OCI-LY7 (cell line): ENCODE measurements around the gene KCNQ1. TPM values are rescaled to one million over a fixed set of nuclear protein-coding genes. Genes with fewer than 3 reads are reported as not detected.

Source experiments
- BruUV-seq: library from RNA; stranded (reverse); fragments of 400-500 nt; replicated peaks from 2 replicates; lab custom pipeline; 2021; lab: Mats Ljungman, UMichigan
- CTCF ChIA-PET: fragments of 300-600 bp; sonication (Branson Sonifier 250); formaldehyde crosslinking; loops from one replicate; lab custom pipeline; 2022; ENCODE audit warnings: antibody characterized with exemption; ENCODE audit not compliant: unreplicated experiment; lab: Charles Lee
- POLR2A ChIA-PET: fragments of 300-600 bp; sonication (Branson Sonifier 250); formaldehyde crosslinking; loops from one replicate; lab custom pipeline; 2022; ENCODE audit warnings: antibody characterized with exemption; lab: Charles Lee
- DNase-seq: peaks from one replicate; pipeline ENCODE4 v3.0.0-alpha.2; 2015; ENCODE audit warnings: low spot score
- H2AFZ ChIP-seq: fragments of 200-600 bp; sonication (generic), shearing (Covaris generic); 2 replicates; pipeline ENCODE4 v1.6.1; 2014; ENCODE audit warnings: mild to moderate bottlenecking, antibody characterized with exemption, low read length, moderate library complexity
- H3K27ac ChIP-seq: fragments of 200-600 bp; sonication (generic); 2 replicates; pipeline ENCODE4 v1.5.1; 2014; ENCODE audit warnings: mixed run types, low read depth, mild to moderate bottlenecking, moderate library complexity, low read length, inconsistent platforms; ENCODE audit not compliant: poor library complexity, severe bottlenecking
- H3K36me3 ChIP-seq: fragments of 200-600 bp; sonication (generic); 2 replicates; pipeline ENCODE4 v1.6.1; 2014; ENCODE audit warnings: mild to moderate bottlenecking, antibody characterized with exemption, low read length, moderate library complexity, mixed read lengths; ENCODE audit not compliant: insufficient read depth
- H3K4me1 ChIP-seq: fragments of 200-600 bp; sonication (generic); 2 replicates; pipeline ENCODE4 v1.5.1; 2014; ENCODE audit warnings: mild to moderate bottlenecking, low read length; ENCODE audit not compliant: insufficient read depth, poor library complexity, severe bottlenecking
- H3K4me2 ChIP-seq: fragments of 200-600 bp; sonication (generic); 2 replicates; pipeline ENCODE4 v1.6.1; 2014; ENCODE audit warnings: mild to moderate bottlenecking, low read length
- H3K4me3 ChIP-seq: fragments of 200-600 bp; sonication (generic); 2 replicates; pipeline ENCODE4 v1.5.1; 2014; ENCODE audit warnings: mild to moderate bottlenecking, low read depth, low read length; ENCODE audit not compliant: poor library complexity, severe bottlenecking
- H3K79me2 ChIP-seq: fragments of 200-600 bp; sonication (generic); 2 replicates; pipeline ENCODE4 v1.6.1; 2016; ENCODE audit warnings: low read depth, mild to moderate bottlenecking, low read length, moderate library complexity, mixed read lengths; ENCODE audit not compliant: insufficient read depth
- H3K9me2 ChIP-seq: fragments of 200-600 bp; sonication (generic); 2 replicates; pipeline ENCODE4 v1.6.1; 2016; ENCODE audit warnings: mild to moderate bottlenecking, low read length, mixed read lengths; ENCODE audit not compliant: insufficient read depth
- H3K9me3 ChIP-seq: fragments of 200-600 bp; sonication (generic); 2 replicates; pipeline ENCODE4 v1.6.1; 2014; ENCODE audit warnings: mild to moderate bottlenecking, mixed run types, low read length, mixed read lengths
- H4K20me1 ChIP-seq: fragments of 200-600 bp; sonication (generic); 2 replicates; pipeline ENCODE4 v1.6.1; 2014; ENCODE audit warnings: mild to moderate bottlenecking, antibody characterized with exemption, low read length, moderate library complexity, mixed read lengths; ENCODE audit not compliant: insufficient read depth
- CTCF ChIP-seq: fragments of 200-600 bp; sonication (generic); conservative IDR thresholded peaks from 2 replicates; pipeline ENCODE4 v1.5.1; 2014; ENCODE audit warnings: mild to moderate bottlenecking, antibody characterized with exemption, low read length, moderate library complexity, mixed read lengths
- EZH2phosphoT487 ChIP-seq: fragments of 200-600 bp; sonication (generic); IDR thresholded peaks from 2 replicates; pipeline ENCODE4 v1.6.1; 2018; ENCODE audit warnings: low read depth, borderline replicate concordance, mild to moderate bottlenecking, mixed run types, antibody characterized with exemption, low read length, moderate library complexity, mixed read lengths
- intact Hi-C: fragments of 100-400 bp; cut with micrococcal nuclease; formaldehyde crosslinking; loops from one replicate; pipeline ENCODE4 v1.10.0; 2022; ENCODE audit not compliant: unreplicated experiment
- total RNA-seq, 2 experiments: library from RNA; depleted of rRNA in 1 of 2; stranded (reverse); fragments of >200 nt in 1 of 2; shearing (Covaris generic) in 1 of 2; gene quantifications; 2 replicates each; pipeline ENCODE4 v1.2.3, GENCODE V29; 2014 to 2022

KCNQ1 gene
- total RNA-seq, 2 experiments from 2014 or later = 0.22 to 1.3 TPM

GRCh38 chr11:2404735-2405196 is 40.0 kb upstream of the KCNQ1 start:
- no peak for TF ChIP-seq CTCF
- no peak for TF ChIP-seq EZH2phosphoT487
- Histone ChIP-seq H3K4me3 (no peak overlapping the region), H3K9me3 (no peaks in the 10 kb centered on the region), H3K79me2 (peaks cover 16% of the 10 kb centered on the region), H2AFZ (no peak overlapping the region), H3K9me2 (no peaks in the 10 kb centered on the region), H3K27ac (no peak overlapping the region), H3K4me2 (no peak overlapping the region), H3K4me1 (peaks cover 7% of the 10 kb centered on the region), H3K36me3 (peaks cover 30% of the 10 kb centered on the region), H4K20me1 (no peaks in the 10 kb centered on the region)
- no TSS peak for BruUV-seq
- CTCF ChIA-PET = no interaction called here
- POLR2A ChIA-PET = no interaction called here
- intact Hi-C loops = loop anchor here (5.0 kb wide), 1 partner anchor 207 kb away; no protein-coding TSS in a partner anchor
- no peak for DNase-seq

- TF ChIP-seq CTCF (no peak), EZH2phosphoT487 (no peak)
- no TSS peak for BruUV-seq
- no peaks in the 10 kb centered on the region for H3K9me2 ChIP-seq
- H3K4me2 ChIP-seq = no peak overlapping the region
- H3K36me3 ChIP-seq = peaks cover 28% of the 10 kb centered on the region; the same call in 1 of the 2 replicates
- no peak overlapping the region for H2AFZ ChIP-seq
- CTCF ChIA-PET = no interaction called here
- no peak overlapping the region for H3K27ac ChIP-seq
- H3K4me3 ChIP-seq = no peak overlapping the region
- intact Hi-C loops = no loop called here
- H3K79me2 ChIP-seq = peaks cover 9% of the 10 kb centered on the region
- POLR2A ChIA-PET = no interaction called here
- peaks cover 5% of the 10 kb centered on the region for H3K4me1 ChIP-seq
- H4K20me1 ChIP-seq = no peaks in the 10 kb centered on the region
- no peak for DNase-seq
- no peaks in the 10 kb centered on the region for H3K9me3 ChIP-seq
Observed at GRCh38 chr11:2406451-2406850, 38.4 kb upstream of the KCNQ1 start.

- no peak for DNase-seq
- Histone ChIP-seq H3K4me1 (peaks cover under 1% of the 10 kb centered on the region), H2AFZ (no peak overlapping the region), H3K4me2 (no peak overlapping the region), H3K4me3 (no peak overlapping the region), H3K9me3 (no peaks in the 10 kb centered on the region), H4K20me1 (no peaks in the 10 kb centered on the region), H3K79me2 (peaks cover 4% of the 10 kb centered on the region; the same call in 1 of the 2 replicates), H3K36me3 (peaks cover 27% of the 10 kb centered on the region; the same call in 1 of the 2 replicates), H3K9me2 (no peaks in the 10 kb centered on the region), H3K27ac (no peak overlapping the region)
- ChIA-PET POLR2A (no interaction called here), CTCF (no interaction called here)
- no peak for TF ChIP-seq EZH2phosphoT487
- TF ChIP-seq CTCF = no peak
- intact Hi-C loops = no loop called here
- no TSS peak for BruUV-seq
Observed at GRCh38 chr11:2406878-2407410, 37.9 kb upstream of the KCNQ1 start.
